Thoracic aorta (tissue), 2 donors: ENCODE results near the gene OLA1. TPM values are rescaled to one million over a fixed set of nuclear protein-coding genes. Genes with fewer than 3 reads are reported as not detected.

Experiments
- ATAC-seq: fragments of 150-250 bp; one replicate; pipeline ENCODE4 v1.8.0; 2017; ENCODE audit warnings: low read depth; ENCODE audit not compliant: insufficient number of reproducible peaks, low FRiP score
- DNase-seq: peaks from one replicate; pipeline ENCODE4 v3.0.0-alpha.2; 2020; ENCODE audit warnings: low spot score
- H3K27ac ChIP-seq, 2 donors: fragments of 200-600 bp; sonication (generic); 1 replicate in 1 of 2; 2 replicates in 1 of 2; pipeline ENCODE4 v1.5.1; 2016; ENCODE audit warnings: mild to moderate bottlenecking in 2 of 2, moderate library complexity in 2 of 2
- H3K27me3 ChIP-seq: fragments of 200-600 bp; sonication (generic); replicated peaks from 2 replicates; pipeline ENCODE4 v1.6.0; 2016; ENCODE audit warnings: mild to moderate bottlenecking; ENCODE audit not compliant: insufficient read depth
- H3K36me3 ChIP-seq: fragments of 200-600 bp; sonication (generic); one replicate; pipeline ENCODE4 v1.5.1; 2016
- H3K4me1 ChIP-seq, 2 donors: fragments of 200-600 bp; sonication (generic); 1 replicate in 1 of 2; 2 replicates in 1 of 2; pipeline versions ENCODE4 v1.5.1 to v1.6.0; 2016; ENCODE audit warnings: low read depth in 2 of 2, mild to moderate bottlenecking in 1 of 2; ENCODE audit not compliant: control insufficient read depth in 1 of 2
- H3K4me3 ChIP-seq: fragments of 200-600 bp; sonication (generic); 2 replicates; pipeline ENCODE4 v1.5.1; 2016; ENCODE audit warnings: mild to moderate bottlenecking
- H3K9me3 ChIP-seq: fragments of 200-600 bp; sonication (generic); 2 replicates; pipeline ENCODE4 v1.5.1; 2016
- CTCF ChIP-seq: fragments of 200-600 bp; sonication (generic); IDR thresholded peaks from one replicate; pipeline ENCODE4 v1.5.1; 2019; ENCODE audit warnings: antibody characterized with exemption
- total RNA-seq, 2 donors: library from RNA; depleted of rRNA; stranded (reverse); fragments of >200 nt; gene quantifications; one replicate each; pipeline versions ENCODE4 v1.1.0 to v1.2.3, GENCODE V29; 2016

OLA1 gene
- total RNA-seq, 2 donors from 2014 or later, result 15.2 to 48.0 TPM

- ATAC-seq (no peak), DNase-seq (no peak)
- Histone ChIP-seq H3K36me3 (no peaks in the 10 kb centered on the region), H3K27me3 (no peaks in the 10 kb centered on the region), H3K9me3 (no peaks in the 10 kb centered on the region), H3K4me1 (no peaks in the 10 kb centered on the region), H3K27ac (no peak overlapping the region), H3K4me3 (no peak overlapping the region)
- TF ChIP-seq CTCF, result no peak
These were observed 184.7 kb downstream of the OLA1 start for GRCh38 chr2:174063492-174064092.

- H3K36me3 ChIP-seq, result no peaks in the 10 kb centered on the region
- ATAC-seq (no peak), DNase-seq (no peak)
- no peaks in the 10 kb centered on the region for H3K9me3 ChIP-seq
- no peak for TF ChIP-seq CTCF
- no peaks in the 10 kb centered on the region for H3K4me1 ChIP-seq
- no peak overlapping the region for H3K4me3 ChIP-seq
- no peak overlapping the region for H3K27ac ChIP-seq
- no peaks in the 10 kb centered on the region for H3K27me3 ChIP-seq
These were observed 185.4 kb downstream of the OLA1 start for GRCh38 chr2:174062934-174063333.

- Histone ChIP-seq H3K27ac (no peak overlapping the region), H3K36me3 (no peaks in the 10 kb centered on the region), H3K4me3 (no peak overlapping the region), H3K27me3 (no peaks in the 10 kb centered on the region), H3K4me1 (no peaks in the 10 kb centered on the region), H3K9me3 (no peaks in the 10 kb centered on the region)
- DNase-seq (no peak), ATAC-seq (no peak)
- TF ChIP-seq CTCF, result no peak
These were observed 188.5 kb downstream of the OLA1 start for GRCh38 chr2:174059884-174060244.

- H3K36me3 ChIP-seq, result no peaks in the 10 kb centered on the region
- H3K9me3 ChIP-seq, result no peaks in the 10 kb centered on the region
- TF ChIP-seq CTCF, result no peak
- ATAC-seq, result no peak
- H3K4me1 ChIP-seq, result no peaks in the 10 kb centered on the region
- no peaks in the 10 kb centered on the region for H3K27me3 ChIP-seq
- H3K4me3 ChIP-seq, result no peak overlapping the region
- DNase-seq, result no peak
- H3K27ac ChIP-seq, result no peak overlapping the region
These were observed 189.0 kb downstream of the OLA1 start for GRCh38 chr2:174059178-174059883.

- Histone ChIP-seq H3K36me3 (no peaks in the 10 kb centered on the region), H3K27ac (no peak overlapping the region), H3K4me3 (no peak overlapping the region), H3K4me1 (no peaks in the 10 kb centered on the region), H3K9me3 (no peaks in the 10 kb centered on the region), H3K27me3 (no peaks in the 10 kb centered on the region)
- no peak for DNase-seq
- ATAC-seq, result no peak
- no peak for TF ChIP-seq CTCF
These were observed 189.9 kb downstream of the OLA1 start for GRCh38 chr2:174058456-174058855.
